Activated B cell treated with CpG ODN at 0.5 μM for 24 hours (primary cell): Measurements from ENCODE around the gene ATP11A. TPM values are rescaled to one million over a fixed set of nuclear protein-coding genes. Genes with fewer than 3 reads are reported as not detected.

Experiments used
- ATAC-seq: fragments of 200-7000 bp; cut with Tn5 transposase; one replicate; pipeline ENCODE4 v1.10.0; 2021; ENCODE audit warnings: low read depth, mild to moderate bottlenecking, moderate library complexity
- CTCF ChIA-PET: fragments of 350-600 bp; sonication (Branson Sonifier 250); formaldehyde crosslinking; loops from one replicate; lab custom pipeline; 2021; ENCODE audit warnings: antibody characterized with exemption; lab: Charles Lee
- POLR2A ChIA-PET: fragments of 350-600 bp; sonication (Branson Sonifier 250); formaldehyde crosslinking; loops from one replicate; lab custom pipeline; 2021; ENCODE audit warnings: antibody characterized with exemption; lab: Charles Lee
- DNase-seq: peaks from one replicate; pipeline ENCODE4 v3.0.0; 2022
- H3K27ac Mint-ChIP-seq: one replicate; pipeline ENCODE4 v1.8.0; 2020; ENCODE audit warnings: mixed read lengths
- H3K27me3 Mint-ChIP-seq: one replicate; pipeline ENCODE4 v1.8.0; 2021; ENCODE audit warnings: mixed read lengths
- H3K36me3 Mint-ChIP-seq: one replicate; pipeline ENCODE4 v1.8.0; 2021; ENCODE audit warnings: low read depth, mixed read lengths
- H3K4me1 Mint-ChIP-seq: one replicate; pipeline ENCODE4 v1.8.0; 2021; ENCODE audit warnings: mixed read lengths
- H3K4me3 Mint-ChIP-seq: one replicate; pipeline ENCODE4 v1.8.0; 2020; ENCODE audit warnings: mild to moderate bottlenecking, mixed read lengths
- H3K9me3 Mint-ChIP-seq: one replicate; pipeline ENCODE4 v1.8.0; 2020; ENCODE audit warnings: mixed read lengths
- intact Hi-C: fragments of 100-400 bp; cut with micrococcal nuclease; formaldehyde crosslinking; loops from one replicate; pipeline ENCODE4 v1.15.1; 2024
- total RNA-seq: library from RNA; stranded (reverse); gene quantifications from 2 replicates; pipeline ENCODE4 v1.2.3, GENCODE V29; 2022
- TF ChIP-seq, protein P1 (sequence below): fragments of 200-600 bp; IDR thresholded peaks from one replicate; pipeline ENCODE4 v1.8.0; 2022; ENCODE audit warnings: antibody characterized with exemption, mild to moderate bottlenecking

The ATP11A gene
- total RNA-seq, 1 donor from 2014 or later = 49.6 TPM

DNA sequence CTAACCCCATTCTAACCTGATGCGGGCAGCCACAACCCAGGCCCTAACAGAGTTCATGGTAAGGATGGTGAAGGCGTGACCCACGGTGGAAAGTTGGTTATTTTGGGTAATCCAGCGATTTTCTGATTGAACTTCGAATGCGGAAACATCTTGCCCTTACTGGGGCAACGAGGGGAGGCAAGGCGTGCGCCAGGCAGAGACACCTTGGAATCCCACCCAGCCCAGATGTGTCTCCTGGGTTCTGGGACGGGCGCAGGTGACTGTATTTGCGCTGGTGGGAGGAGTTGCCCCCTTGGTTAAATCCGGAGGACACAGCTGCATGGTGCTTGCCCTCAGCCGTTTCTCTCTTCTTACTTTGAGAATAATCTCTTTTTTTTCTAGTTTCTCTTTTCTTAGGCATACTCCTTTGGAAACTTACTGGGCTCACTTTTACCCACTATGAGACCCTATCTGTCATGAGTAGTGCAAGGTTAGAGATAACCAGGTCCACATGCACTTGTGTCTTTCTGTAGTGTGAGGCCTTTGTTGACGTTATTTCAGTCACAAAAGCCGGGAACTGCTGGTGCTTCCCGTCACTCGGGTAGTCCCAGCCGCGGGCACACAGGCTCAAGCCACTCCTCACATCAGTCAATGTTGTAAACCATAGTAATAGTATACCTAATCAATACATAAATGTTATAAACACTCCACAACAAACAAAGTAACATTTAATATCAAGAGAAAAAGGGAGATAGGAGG lies 81.5 kb downstream of the ATP11A start:
- POLR2A ChIA-PET = no interaction called here
- TF ChIP-seq, protein P1, sequence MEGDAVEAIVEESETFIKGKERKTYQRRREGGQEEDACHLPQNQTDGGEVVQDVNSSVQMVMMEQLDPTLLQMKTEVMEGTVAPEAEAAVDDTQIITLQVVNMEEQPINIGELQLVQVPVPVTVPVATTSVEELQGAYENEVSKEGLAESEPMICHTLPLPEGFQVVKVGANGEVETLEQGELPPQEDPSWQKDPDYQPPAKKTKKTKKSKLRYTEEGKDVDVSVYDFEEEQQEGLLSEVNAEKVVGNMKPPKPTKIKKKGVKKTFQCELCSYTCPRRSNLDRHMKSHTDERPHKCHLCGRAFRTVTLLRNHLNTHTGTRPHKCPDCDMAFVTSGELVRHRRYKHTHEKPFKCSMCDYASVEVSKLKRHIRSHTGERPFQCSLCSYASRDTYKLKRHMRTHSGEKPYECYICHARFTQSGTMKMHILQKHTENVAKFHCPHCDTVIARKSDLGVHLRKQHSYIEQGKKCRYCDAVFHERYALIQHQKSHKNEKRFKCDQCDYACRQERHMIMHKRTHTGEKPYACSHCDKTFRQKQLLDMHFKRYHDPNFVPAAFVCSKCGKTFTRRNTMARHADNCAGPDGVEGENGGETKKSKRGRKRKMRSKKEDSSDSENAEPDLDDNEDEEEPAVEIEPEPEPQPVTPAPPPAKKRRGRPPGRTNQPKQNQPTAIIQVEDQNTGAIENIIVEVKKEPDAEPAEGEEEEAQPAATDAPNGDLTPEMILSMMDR = no peak
- CTCF ChIA-PET = no interaction called here
- peaks cover 2% of the 10 kb centered on the region for H3K36me3 Mint-ChIP-seq
- H3K27ac Mint-ChIP-seq = no peak overlapping the region
- H3K4me3 Mint-ChIP-seq = no peak overlapping the region
- H3K9me3 Mint-ChIP-seq = no peaks in the 10 kb centered on the region
- no peak for DNase-seq
- no peaks in the 10 kb centered on the region for H3K27me3 Mint-ChIP-seq
- no peak for ATAC-seq
- intact Hi-C loops = no loop called here
- H3K4me1 Mint-ChIP-seq = peaks cover 18% of the 10 kb centered on the region

DNA sequence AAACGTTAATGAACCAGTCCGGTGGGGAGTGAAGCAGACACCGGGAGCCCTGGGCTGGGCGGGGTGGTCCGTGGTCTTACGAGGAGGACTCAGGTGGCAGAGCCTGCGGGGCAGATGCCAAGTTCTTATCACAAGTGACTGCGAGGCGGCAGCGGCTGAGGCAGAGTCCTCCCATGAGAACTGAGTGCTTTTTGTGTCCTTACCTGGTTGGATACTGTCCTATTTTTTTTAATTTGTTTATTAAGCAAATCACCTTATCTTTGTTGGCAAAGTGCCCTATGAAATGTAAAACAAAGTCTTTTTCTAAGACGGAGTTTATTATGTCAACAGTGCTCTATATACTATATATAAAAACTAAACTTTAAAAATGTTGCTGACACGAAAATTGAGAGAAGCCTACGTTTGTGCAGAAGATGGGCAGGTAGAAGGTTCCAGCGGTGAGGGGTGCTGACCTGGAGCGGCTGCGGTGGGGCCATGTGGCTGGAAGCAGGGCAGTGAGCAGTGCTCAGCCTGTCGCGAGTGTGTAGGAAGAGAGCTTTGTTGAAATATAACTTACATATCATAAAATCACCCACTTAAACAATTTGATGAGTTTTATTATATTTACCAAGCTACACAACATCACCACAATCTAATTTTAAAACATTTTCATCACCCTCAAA lies 82.2 kb downstream of the ATP11A start:
- Mint-ChIP-seq H3K9me3 (no peaks in the 10 kb centered on the region), H3K27ac (no peak overlapping the region), H3K36me3 (peaks cover 2% of the 10 kb centered on the region), H3K4me3 (no peak overlapping the region), H3K4me1 (peaks cover 18% of the 10 kb centered on the region), H3K27me3 (no peaks in the 10 kb centered on the region)
- ATAC-seq = no peak
- POLR2A ChIA-PET = interaction anchor here (0.6 kb wide), 1 partner anchor 30 kb away, joined by 5 read pairs; no protein-coding TSS in a partner anchor
- intact Hi-C loops = no loop called here
- no peak for DNase-seq
- TF ChIP-seq, protein P1 = no peak
- CTCF ChIA-PET = no interaction called here

DNA sequence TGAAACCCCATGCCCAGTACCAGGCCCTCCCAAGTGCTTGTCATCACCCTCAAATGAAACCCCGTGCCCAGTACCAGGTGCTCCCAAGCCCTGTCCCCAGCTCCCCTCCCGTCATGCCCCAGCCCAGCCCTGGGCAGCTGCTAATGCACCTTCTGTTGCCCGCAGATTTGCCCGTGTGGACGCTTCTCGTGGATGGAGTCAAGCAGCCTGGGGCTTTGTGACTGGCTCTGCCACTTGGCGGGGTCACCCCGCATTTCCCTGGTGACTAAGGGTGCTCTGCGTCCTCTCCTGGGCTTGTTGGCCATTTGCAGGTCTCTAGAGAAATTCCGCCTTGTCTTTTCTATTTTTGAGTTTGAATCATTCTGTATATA lies 82.7 kb downstream of the ATP11A start:
- Mint-ChIP-seq H3K27me3 (no peaks in the 10 kb centered on the region), H3K4me1 (peaks cover 16% of the 10 kb centered on the region), H3K36me3 (peaks cover 2% of the 10 kb centered on the region), H3K9me3 (no peaks in the 10 kb centered on the region), H3K4me3 (no peak overlapping the region), H3K27ac (no peak overlapping the region)
- intact Hi-C loops = no loop called here
- no peak for ATAC-seq
- no peak for DNase-seq
- TF ChIP-seq, protein P1 = no peak
- CTCF ChIA-PET = no interaction called here
- POLR2A ChIA-PET = interaction anchor here (0.6 kb wide), 1 partner anchor 30 kb away, joined by 5 read pairs; no protein-coding TSS in a partner anchor

DNA sequence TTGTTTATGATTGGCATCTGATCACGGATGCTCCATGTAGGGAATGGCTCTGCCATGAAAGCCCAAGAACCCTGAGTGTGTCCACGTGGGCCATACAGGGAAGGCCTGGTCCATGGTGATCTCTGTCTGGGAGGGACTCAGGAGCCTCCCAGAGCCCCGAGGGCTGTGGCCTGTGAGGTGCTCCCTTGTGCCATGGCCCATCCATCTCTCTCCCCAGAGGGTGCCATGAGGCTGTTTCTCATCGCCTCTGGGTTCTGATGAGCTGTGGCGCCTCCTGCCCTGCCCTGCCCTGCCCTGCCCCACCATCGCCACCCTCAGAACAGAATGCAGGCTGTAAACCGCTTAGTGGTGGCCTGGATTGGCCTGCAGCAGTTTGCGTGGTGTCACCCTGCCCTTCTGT lies 83.1 kb downstream of the ATP11A start:
- H3K36me3 Mint-ChIP-seq = peaks cover 2% of the 10 kb centered on the region
- peaks cover 12% of the 10 kb centered on the region for H3K4me1 Mint-ChIP-seq
- CTCF ChIA-PET = interaction anchor here (0.6 kb wide), 1 partner anchor 144 kb away, joined by 3 read pairs; no protein-coding TSS in a partner anchor
- POLR2A ChIA-PET = no interaction called here
- ATAC-seq (no peak), DNase-seq (no peak)
- H3K27ac Mint-ChIP-seq = no peak overlapping the region
- intact Hi-C loops = no loop called here
- no peaks in the 10 kb centered on the region for H3K27me3 Mint-ChIP-seq
- no peak overlapping the region for H3K4me3 Mint-ChIP-seq
- no peaks in the 10 kb centered on the region for H3K9me3 Mint-ChIP-seq
- TF ChIP-seq, protein P1 = no peak
